HG03025 (cell line): ENCODE results near the gene RMP24.

Source experiments
- ATAC-seq: cut with Tn5 transposase; IDR thresholded peaks from one replicate; pipeline ENCODE4 v1.9.1; 2021; ENCODE audit warnings: mild to moderate bottlenecking, moderate library complexity; ENCODE audit not compliant: unreplicated experiment, low FRiP score

The RMP24 gene

DNA sequence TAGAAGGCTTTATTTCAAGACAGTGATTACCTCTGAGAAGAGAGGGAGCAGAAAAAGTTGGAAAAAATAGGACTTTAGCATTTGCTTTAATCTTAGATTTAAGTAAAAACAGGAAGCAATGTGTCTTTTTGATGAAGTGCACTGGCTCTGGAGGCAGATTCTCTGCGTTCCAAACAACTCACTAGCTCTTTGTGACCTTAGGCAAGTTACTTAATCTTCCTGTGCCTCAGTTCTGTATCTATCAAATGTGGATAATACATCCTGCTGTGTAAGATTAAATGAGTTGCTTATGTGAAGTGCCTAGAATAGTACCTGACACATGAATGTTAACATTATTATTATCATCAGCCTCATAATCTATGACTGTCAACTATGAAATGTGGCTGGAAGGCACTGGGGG, 52.5 kb downstream of the RMP24 start:
- no peak for ATAC-seq

- no peak for ATAC-seq
Observed at GRCh38 chr18:36028859-36029258, 56.4 kb downstream of the RMP24 start.
